SK-N-SH (cell line): ENCODE data around the gene PRDX1. TPM values are rescaled to one million over a fixed set of nuclear protein-coding genes. Genes with fewer than 3 reads are reported as not detected.
"Not testable (repeated sequence)": the region's sequence is repeated elsewhere in the genome, so short reads cannot be mapped to it uniquely, and the experiment has no call there.

Experiments used
- CTCF ChIA-PET: fragments of 300-600, 350-600 bp; formaldehyde crosslinking; extraction: SDS; loops from one replicate; lab custom pipeline; 2021; lab: Yijun Ruan, JAX
- POLR2A ChIA-PET: fragments of 350-600 bp; sonication (Branson Sonifier 250); formaldehyde crosslinking; extraction: SDS; loops from one replicate; lab custom pipeline; 2020; ENCODE audit warnings: antibody characterized with exemption, inconsistent platforms; lab: Yijun Ruan, JAX
- DNase-seq: peaks from one replicate; pipeline ENCODE4 v3.0.0; 2012
- H2AFZ ChIP-seq: fragments of 200-600 bp; sonication (generic); 2 replicates; pipeline ENCODE4 v1.8.1; 2016; ENCODE audit warnings: antibody characterized with exemption, mild to moderate bottlenecking, low read depth
- H3F3A ChIP-seq: fragments of 200-600 bp; sonication (generic); replicated peaks from 2 replicates; pipeline ENCODE3; 2016; ENCODE audit warnings: antibody characterized with exemption, mild to moderate bottlenecking; ENCODE audit not compliant: insufficient read depth
- H3K27ac ChIP-seq, 2 experiments: fragments of 200-500 bp in 1 of 2; fragments of 200-600 bp in 1 of 2; sonication (Bioruptor generic) in 1 of 2; sonication (generic), shearing (Covaris generic) in 1 of 2; 2 replicates each; pipeline versions ENCODE4 v1.5.1 to v1.6.1; 2014 to 2016; ENCODE audit warnings: low read depth in 2 of 2, inconsistent platforms in 1 of 2, low read length in 1 of 2, mild to moderate bottlenecking in 1 of 2, mixed read lengths in 1 of 2
- H3K27me3 ChIP-seq: fragments of 200-600 bp; sonication (generic), shearing (Covaris generic); 2 replicates; pipeline ENCODE4 v1.6.1; 2016; ENCODE audit warnings: mixed run types; ENCODE audit not compliant: insufficient read depth
- H3K36me3 ChIP-seq, 2 experiments: fragments of 200-500 bp in 1 of 2; fragments of 200-600 bp in 1 of 2; sonication (Bioruptor generic) in 1 of 2; sonication (generic) in 1 of 2; replicated peaks in 1 of 2; 2 replicates each; pipeline versions ENCODE3 to v1.5.1; 2014 to 2016; ENCODE audit warnings: low read length in 1 of 2, mild to moderate bottlenecking in 1 of 2; ENCODE audit not compliant: insufficient read depth in 2 of 2, control insufficient read depth in 1 of 2
- H3K4me1 ChIP-seq, 2 experiments: fragments of 200-500 bp in 1 of 2; fragments of 200-600 bp in 1 of 2; sonication (Bioruptor generic) in 1 of 2; sonication (generic), shearing (Covaris generic) in 1 of 2; 2 replicates each; pipeline versions ENCODE4 v1.5.1 to v1.6.1; 2014 to 2016; ENCODE audit warnings: low read depth in 1 of 2, low read length in 1 of 2, mixed run types in 1 of 2; ENCODE audit not compliant: insufficient read depth in 2 of 2, control insufficient read depth in 1 of 2
- H3K4me2 ChIP-seq: fragments of 200-600 bp; sonication (generic), shearing (Covaris generic); 2 replicates; pipeline ENCODE4 v1.6.1; 2017; ENCODE audit warnings: mixed run types
- H3K4me3 ChIP-seq, 2 experiments: fragments of 200-500 bp in 1 of 2; fragments of 200-600 bp in 1 of 2; sonication (Bioruptor generic) in 1 of 2; sonication (generic), shearing (Covaris generic) in 1 of 2; 2 replicates each; pipeline versions ENCODE4 v1.5.1 to v1.8.1; 2014 to 2016; ENCODE audit warnings: low read depth in 2 of 2, inconsistent platforms in 1 of 2, low read length in 1 of 2, mild to moderate bottlenecking in 1 of 2, mixed read lengths in 1 of 2, moderate library complexity in 1 of 2
- H3K79me2 ChIP-seq: fragments of 200-600 bp; sonication (generic); 2 replicates; pipeline ENCODE4 v1.8.1; 2017; ENCODE audit warnings: mild to moderate bottlenecking; ENCODE audit not compliant: insufficient read depth
- H3K9ac ChIP-seq: fragments of 200-600 bp; sonication (generic); 2 replicates; pipeline ENCODE4 v1.6.1; 2017; ENCODE audit warnings: mixed run types
- H3K9me2 ChIP-seq: fragments of 200-600 bp; sonication (generic); 2 replicates; pipeline ENCODE4 v1.6.1; 2017; ENCODE audit warnings: mixed run types
- H3K9me3 ChIP-seq: fragments of 200-600 bp; sonication (generic); 2 replicates; pipeline ENCODE4 v1.6.1; 2017; ENCODE audit warnings: mixed run types, mild to moderate bottlenecking, moderate library complexity
- H4K20me1 ChIP-seq: fragments of 200-600 bp; sonication (generic); 2 replicates; pipeline ENCODE4 v1.6.1; 2017; ENCODE audit warnings: mild to moderate bottlenecking, mixed run types; ENCODE audit not compliant: insufficient read depth
- EP300 ChIP-seq, 2 experiments: IDR thresholded peaks; 2 replicates each; pipeline versions ENCODE4 v1.4.0 to v1.6.1; 2012; ENCODE audit warnings: borderline replicate concordance in 1 of 2, low read depth in 1 of 2, low read length in 1 of 2
- FOSL2 ChIP-seq: IDR thresholded peaks from 2 replicates; pipeline ENCODE4 v1.4.0; 2012; ENCODE audit warnings: low read depth, mild to moderate bottlenecking, moderate library complexity, borderline replicate concordance
- FOXJ3 ChIP-seq: sonication (generic); formaldehyde crosslinking; IDR thresholded peaks from 2 replicates; pipeline ENCODE4 v1.5.1; 2020; ENCODE audit warnings: mild to moderate bottlenecking, missing genetic modification reagents
- FOXM1 ChIP-seq: IDR thresholded peaks from 2 replicates; pipeline ENCODE4 v1.4.0; 2012; ENCODE audit warnings: low read depth, mild to moderate bottlenecking
- GABPA ChIP-seq: IDR thresholded peaks from 2 replicates; pipeline ENCODE4 v1.4.0; 2012; ENCODE audit warnings: low read depth, mild to moderate bottlenecking
- IRF3 ChIP-seq: fragments of 150-350 bp; IDR thresholded peaks from 2 replicates; pipeline ENCODE4 v1.6.1; 2016; ENCODE audit warnings: mild to moderate bottlenecking, low read depth, low read length
- NFIC ChIP-seq: IDR thresholded peaks from 2 replicates; pipeline ENCODE4 v1.4.0; 2012; ENCODE audit warnings: borderline replicate concordance
- POLR2AphosphoS5 ChIP-seq: IDR thresholded peaks from 2 replicates; pipeline ENCODE4 v1.6.1; 2012; ENCODE audit warnings: low read depth, low read length
- RAD21 ChIP-seq: IDR thresholded peaks from 2 replicates; pipeline ENCODE4 v1.6.1; 2012; ENCODE audit warnings: mild to moderate bottlenecking, low read length
- RFX5 ChIP-seq: IDR thresholded peaks from 2 replicates; pipeline ENCODE4 v1.6.1; 2012; ENCODE audit warnings: mild to moderate bottlenecking, improper control_type of control experiment, low read length
- SIN3A ChIP-seq: IDR thresholded peaks from 2 replicates; pipeline ENCODE4 v1.6.1; 2012; ENCODE audit warnings: low read depth, mild to moderate bottlenecking, low read length, moderate library complexity, borderline replicate concordance
- TAF1 ChIP-seq: IDR thresholded peaks from 2 replicates; pipeline ENCODE4 v1.6.1; 2012; ENCODE audit warnings: low read depth, mild to moderate bottlenecking, low read length, moderate library complexity, borderline replicate concordance
- TCF12 ChIP-seq: IDR thresholded peaks from 2 replicates; pipeline ENCODE4 v1.4.0; 2012
- WGBS: methylation state at CpG from one replicate; pipeline ENCODE4 v1.1.6; 2017; ENCODE audit warnings: low lambda C conversion rate; 5-methylcytosine and 5-hydroxymethylcytosine counted together
- polyA plus RNA-seq, 3 experiments: library from polyadenylated mRNA; depleted of rRNA; stranded (reverse); fragments of >200 nt; gene quantifications; 2 replicates each; pipeline ENCODE4 v1.2.3, GENCODE V29; 2012
- TF ChIP-seq, protein P1 (sequence below): IDR thresholded peaks from 2 replicates; pipeline ENCODE4 v1.6.1; 2012; ENCODE audit warnings: mild to moderate bottlenecking, low read depth, low read length, moderate library complexity

Gene PRDX1
- polyA plus RNA-seq, 1 of the 3 experiments (the other 2 are of a cell fraction) = 467 TPM

- CTCF ChIA-PET = interaction anchor here (4.0 to 7.9 kb wide), 3 partner anchors 127 to 476 kb away, joined by 30 to 158 read pairs (median 38); partner anchors contain the start of genes MUTYH and TOE1
- no peaks in the 10 kb centered on the region for H4K20me1 ChIP-seq
- H3K27ac ChIP-seq = peak overlapping the region in 1 of 2 experiments; percentile 47; a peak in 1 of 4 replicates
- peak overlapping the region; percentile 68 to 98 for H3K4me3 ChIP-seq
- H3K9ac ChIP-seq = peak overlapping the region; percentile 69
- H3F3A ChIP-seq = no peaks in the 10 kb centered on the region
- POLR2A ChIA-PET = interaction anchor here (0.7 to 3.7 kb wide), 6 partner anchors 10 to 479 kb away, joined by 3 to 24 read pairs (median 4); partner anchors contain the start of genes CCDC163, HECTD3, MMACHC and MUTYH
- no peaks in the 10 kb centered on the region for H3K27me3 ChIP-seq
- H3K9me3 ChIP-seq = no peaks in the 10 kb centered on the region
- TF ChIP-seq EP300 (IDR thresholded peaks at IDR 0.05; ENCODE audit: borderline replicate concordance in 1 of 2, low read depth in 1 of 2, low read length in 1 of 2) (no peak), RFX5 (no peak)
- 22% methylated on average over 17 of the region's 17 CpGs for WGBS
- no peaks in the 10 kb centered on the region for H3K79me2 ChIP-seq
- H3K4me2 ChIP-seq = peak overlapping the region; percentile 90
- peaks cover 0 to 5% of the 10 kb centered on the region in 2 experiments; a peak in 2 of 4 replicates for H3K4me1 ChIP-seq
- peak overlapping the region; percentile 97 for H2AFZ ChIP-seq
- no peak for DNase-seq
- no peaks in the 10 kb centered on the region for H3K36me3 ChIP-seq
- H3K9me2 ChIP-seq = no peaks in the 10 kb centered on the region
Measured at GRCh38 chr1:45490121-45490625, 31.5 kb downstream of the PRDX1 start.

- H3K4me3 ChIP-seq, DNase-seq, H3F3A ChIP-seq, H3K79me2 ChIP-seq, H3K27ac ChIP-seq, H3K36me3 ChIP-seq, H2AFZ ChIP-seq, H4K20me1 ChIP-seq, H3K4me1 ChIP-seq, H3K9ac ChIP-seq, POLR2A ChIA-PET, H3K9me2 ChIP-seq, H3K27me3 ChIP-seq, H3K9me3 ChIP-seq: not testable (repeated sequence)
- WGBS = 88% methylated on average over 14 of the region's 14 CpGs
- peak overlapping the region; percentile 90; the same call in 1 of the 2 replicates for H3K4me2 ChIP-seq
- CTCF ChIA-PET = interaction anchor here (1.3 to 7.9 kb wide), 4 partner anchors 23 to 130 kb away, joined by 3 to 158 read pairs (median 6); no protein-coding TSS in a partner anchor
Measured at GRCh38 chr1:45489379-45489778, 32.3 kb downstream of the PRDX1 start.

DNA sequence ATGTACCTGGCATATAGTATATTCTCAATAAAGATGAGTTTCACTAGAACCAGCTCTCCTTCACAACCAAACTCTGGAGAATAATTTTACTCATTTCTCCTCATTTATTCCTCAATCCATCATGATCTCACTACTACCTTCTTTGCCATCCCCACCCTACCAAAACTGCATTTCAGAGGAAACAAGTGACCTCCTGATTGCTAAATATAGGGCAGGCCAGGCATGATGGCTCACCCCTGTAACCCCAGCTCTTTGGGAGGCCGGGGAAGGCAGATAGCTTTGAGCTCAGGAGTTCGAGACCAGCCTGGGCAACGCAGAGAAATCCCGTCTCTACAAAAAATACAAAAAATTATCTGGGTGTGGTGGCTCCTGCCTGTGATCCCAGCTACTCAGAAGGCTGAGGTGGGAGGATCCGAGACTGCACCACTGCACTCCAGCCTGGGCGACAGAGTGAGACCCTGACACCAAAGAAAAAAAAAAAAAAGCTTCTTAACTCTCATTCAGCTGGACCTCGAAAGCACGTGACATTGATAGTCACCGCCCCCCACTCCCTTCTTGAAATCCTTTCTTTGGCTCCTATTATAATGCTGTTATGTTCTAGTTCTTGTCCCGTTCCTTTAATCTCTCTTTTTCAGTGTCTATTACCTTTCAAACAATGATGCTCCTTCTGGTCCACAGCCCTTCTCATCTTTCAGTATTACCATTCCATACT is 32.9 kb downstream of the PRDX1 start:
- H3K4me3 ChIP-seq = no peak overlapping the region
- ChIA-PET CTCF (interaction anchor here (1.3 to 2.1 kb wide), 3 partner anchors 24 to 130 kb away, joined by 3 to 6 read pairs (median 5); no protein-coding TSS in a partner anchor), POLR2A (no interaction called here)

More for the DNA sequence above, 32.9 kb downstream of the PRDX1 start:
- Histone ChIP-seq H3F3A (no peaks in the 10 kb centered on the region), H3K9me3 (no peaks in the 10 kb centered on the region), H4K20me1 (no peaks in the 10 kb centered on the region), H3K4me1 (peaks cover 0 to 5% of the 10 kb centered on the region in 2 experiments; a peak in 2 of 4 replicates), H3K36me3 (no peaks in the 10 kb centered on the region), H2AFZ (no peak overlapping the region), H3K9me2 (no peaks in the 10 kb centered on the region), H3K27ac (no peak overlapping the region), H3K9ac (no peak overlapping the region), H3K27me3 (no peaks in the 10 kb centered on the region), H3K4me2 (no peak overlapping the region), H3K79me2 (no peaks in the 10 kb centered on the region)
- TF ChIP-seq IRF3 = no peak
- no peak for TF ChIP-seq NFIC
- TF ChIP-seq SIN3A = no peak
- TF ChIP-seq TAF1 = no peak
- no peak for TF ChIP-seq FOXM1
- TF ChIP-seq, protein P1, sequence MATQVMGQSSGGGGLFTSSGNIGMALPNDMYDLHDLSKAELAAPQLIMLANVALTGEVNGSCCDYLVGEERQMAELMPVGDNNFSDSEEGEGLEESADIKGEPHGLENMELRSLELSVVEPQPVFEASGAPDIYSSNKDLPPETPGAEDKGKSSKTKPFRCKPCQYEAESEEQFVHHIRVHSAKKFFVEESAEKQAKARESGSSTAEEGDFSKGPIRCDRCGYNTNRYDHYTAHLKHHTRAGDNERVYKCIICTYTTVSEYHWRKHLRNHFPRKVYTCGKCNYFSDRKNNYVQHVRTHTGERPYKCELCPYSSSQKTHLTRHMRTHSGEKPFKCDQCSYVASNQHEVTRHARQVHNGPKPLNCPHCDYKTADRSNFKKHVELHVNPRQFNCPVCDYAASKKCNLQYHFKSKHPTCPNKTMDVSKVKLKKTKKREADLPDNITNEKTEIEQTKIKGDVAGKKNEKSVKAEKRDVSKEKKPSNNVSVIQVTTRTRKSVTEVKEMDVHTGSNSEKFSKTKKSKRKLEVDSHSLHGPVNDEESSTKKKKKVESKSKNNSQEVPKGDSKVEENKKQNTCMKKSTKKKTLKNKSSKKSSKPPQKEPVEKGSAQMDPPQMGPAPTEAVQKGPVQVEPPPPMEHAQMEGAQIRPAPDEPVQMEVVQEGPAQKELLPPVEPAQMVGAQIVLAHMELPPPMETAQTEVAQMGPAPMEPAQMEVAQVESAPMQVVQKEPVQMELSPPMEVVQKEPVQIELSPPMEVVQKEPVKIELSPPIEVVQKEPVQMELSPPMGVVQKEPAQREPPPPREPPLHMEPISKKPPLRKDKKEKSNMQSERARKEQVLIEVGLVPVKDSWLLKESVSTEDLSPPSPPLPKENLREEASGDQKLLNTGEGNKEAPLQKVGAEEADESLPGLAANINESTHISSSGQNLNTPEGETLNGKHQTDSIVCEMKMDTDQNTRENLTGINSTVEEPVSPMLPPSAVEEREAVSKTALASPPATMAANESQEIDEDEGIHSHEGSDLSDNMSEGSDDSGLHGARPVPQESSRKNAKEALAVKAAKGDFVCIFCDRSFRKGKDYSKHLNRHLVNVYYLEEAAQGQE = no peak
- TF ChIP-seq RAD21 = no peak
- no peak for TF ChIP-seq TCF12
- no peak for TF ChIP-seq EP300 (IDR thresholded peaks at IDR 0.05; ENCODE audit: borderline replicate concordance in 1 of 2, low read depth in 1 of 2, low read length in 1 of 2)
- no peak for TF ChIP-seq GABPA
- no peak for TF ChIP-seq POLR2AphosphoS5
- TF ChIP-seq FOSL2 = no peak
- no peak for TF ChIP-seq FOXJ3 (CRISPR knock-in tag)
- no peak for DNase-seq
- 84% methylated on average over 10 of the region's 10 CpGs for WGBS
